Activated CD8-positive, alpha-beta memory T cell treated with anti-CD3 and anti-CD28 coated beads for 24 hours (primary cell): ENCODE data around the gene APP.
A peak's percentile ranks its signal among the peaks of the same experiment; 100 is the strongest.
"Not testable (repeated sequence)": the region's sequence is repeated elsewhere in the genome, so short reads cannot be mapped to it uniquely, and the experiment has no call there.

Experiments used
- DNase-seq: peaks from one replicate; pipeline ENCODE4 v3.0.0-alpha.2; 2020

The APP gene

DNA sequence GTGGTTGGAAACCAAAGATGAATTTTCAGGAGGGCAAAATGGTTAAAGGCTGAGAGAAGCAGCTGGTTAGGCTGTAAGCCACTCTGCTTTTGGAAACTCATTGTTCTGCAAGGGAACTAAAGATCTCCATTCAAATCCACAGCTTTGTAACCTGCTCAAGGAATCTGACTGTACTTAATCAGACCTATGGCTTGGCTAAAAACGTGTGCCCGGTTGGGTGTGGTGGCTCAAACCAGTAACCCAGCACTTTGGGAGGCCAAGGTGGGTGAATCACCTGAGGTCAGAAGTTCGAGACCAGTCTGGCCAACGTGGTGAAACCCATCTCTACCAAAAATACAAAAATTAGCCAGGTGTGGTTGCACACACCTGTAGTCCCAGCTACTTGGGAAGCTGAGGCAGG, 158.1 kb downstream of the APP start:
- not testable (repeated sequence) for DNase-seq

DNA sequence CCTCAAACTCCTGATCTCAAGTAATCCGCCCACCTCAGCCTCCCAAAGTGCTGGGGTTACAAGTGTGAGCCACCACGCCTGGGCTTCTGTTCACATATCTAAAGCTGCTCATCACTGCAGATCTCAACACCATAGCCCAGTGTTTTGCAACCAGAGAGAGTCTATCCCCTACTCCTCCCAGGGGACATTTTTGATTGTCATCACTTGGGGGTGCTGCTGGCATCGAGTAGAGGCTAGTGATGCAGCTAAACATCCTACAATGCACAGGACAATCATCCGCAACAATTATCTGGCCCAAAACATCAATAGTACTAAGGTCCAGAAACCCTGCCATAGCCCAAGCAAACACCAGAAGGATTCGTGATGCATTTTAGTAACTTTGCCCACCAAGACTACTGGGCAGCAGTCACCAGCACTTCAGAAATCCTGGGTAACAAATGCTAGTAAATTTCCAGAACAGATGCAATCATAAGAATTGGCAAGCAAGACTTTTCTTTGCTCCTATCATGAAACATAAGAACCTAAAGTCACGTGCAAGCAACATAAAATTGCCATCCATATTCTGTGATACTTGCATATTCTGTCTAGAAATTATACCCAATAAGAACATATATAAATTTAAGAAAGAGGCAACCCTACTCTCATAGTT, 159.2 kb downstream of the APP start:
- no peak for DNase-seq

DNA sequence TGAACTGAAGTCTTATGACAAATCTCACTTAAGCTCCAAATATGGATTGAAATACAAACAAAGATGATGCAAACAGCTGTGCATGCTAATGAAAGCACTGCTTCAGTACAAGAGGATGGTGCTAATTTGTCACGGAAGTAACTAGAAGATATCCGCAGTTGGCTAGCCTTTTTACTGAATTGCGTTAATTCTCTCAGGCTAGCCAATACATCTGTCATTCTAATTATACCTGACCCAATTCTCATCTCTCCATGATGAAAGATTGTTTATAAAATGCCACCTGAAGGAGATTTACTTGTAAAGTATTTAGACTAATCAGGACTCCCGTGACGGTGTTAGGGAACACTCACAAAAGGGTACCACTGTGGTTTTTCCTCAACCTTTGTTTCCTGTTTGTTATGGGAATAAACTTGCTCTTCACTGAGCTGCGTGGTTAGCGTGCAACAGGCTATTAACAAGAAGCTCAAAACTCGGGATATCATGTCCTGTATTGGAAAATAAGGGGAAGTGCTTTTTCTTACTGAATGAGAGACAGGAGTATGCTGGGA, 162.5 kb downstream of the APP start:
- no peak for DNase-seq

DNA sequence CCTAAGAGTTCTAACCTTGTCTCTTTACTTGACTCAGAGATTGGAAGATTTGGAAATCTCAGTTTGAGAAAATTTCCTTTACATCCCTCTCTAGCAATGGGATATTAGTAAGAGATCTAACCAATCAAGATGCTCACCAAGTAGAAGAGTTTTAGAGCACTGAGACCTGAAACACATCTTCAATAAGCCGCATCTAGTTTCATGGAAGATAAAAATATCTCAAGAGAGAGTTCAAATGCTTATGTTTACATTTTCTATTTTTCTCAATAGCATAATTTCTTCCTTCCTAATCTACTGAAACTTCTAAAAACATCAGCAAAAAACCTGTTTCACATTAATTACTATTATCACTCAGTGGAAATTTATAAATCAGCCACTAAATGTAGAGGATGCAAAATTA, 165.1 kb downstream of the APP start:
- DNase-seq: no peak

DNA sequence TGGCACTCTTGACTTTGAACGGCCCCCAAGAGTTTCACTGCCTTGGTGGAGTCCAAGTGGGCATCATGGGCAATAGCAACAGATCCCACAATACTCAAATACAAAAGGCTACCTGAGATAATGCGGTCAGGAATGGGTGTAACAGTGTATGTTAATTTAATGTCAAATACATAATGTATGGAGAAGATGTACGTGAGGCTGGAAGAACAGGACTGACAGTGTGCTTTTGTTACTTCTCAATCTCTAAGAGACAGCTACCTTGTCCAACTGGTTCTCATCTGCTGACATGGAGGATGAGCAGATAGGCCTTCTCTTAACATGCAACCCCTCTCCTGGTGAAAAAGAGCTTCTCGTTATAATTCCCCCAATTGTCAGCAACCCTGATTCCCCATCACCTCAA, 167.2 kb downstream of the APP start:
- no peak for DNase-seq

DNA sequence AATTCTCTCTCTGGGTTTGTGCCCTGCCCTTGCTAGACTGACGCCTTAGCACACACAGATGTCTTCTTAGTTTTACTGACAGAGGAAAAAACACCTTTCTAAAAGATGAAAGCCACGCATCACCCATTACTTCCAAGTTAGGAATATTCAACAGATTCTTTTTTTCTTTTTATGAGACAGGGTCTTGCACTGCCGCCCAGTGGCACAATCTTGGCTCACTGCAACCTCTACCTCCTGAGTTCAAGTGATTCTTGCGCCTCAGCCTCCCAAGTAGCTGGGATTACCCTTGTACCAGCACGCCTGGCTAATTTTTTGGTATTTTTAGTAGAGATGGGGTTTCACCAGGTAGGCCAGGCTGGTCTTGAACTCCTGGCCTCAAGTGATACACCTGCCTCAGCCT, 169.2 kb downstream of the APP start:
- no peak for DNase-seq

DNA sequence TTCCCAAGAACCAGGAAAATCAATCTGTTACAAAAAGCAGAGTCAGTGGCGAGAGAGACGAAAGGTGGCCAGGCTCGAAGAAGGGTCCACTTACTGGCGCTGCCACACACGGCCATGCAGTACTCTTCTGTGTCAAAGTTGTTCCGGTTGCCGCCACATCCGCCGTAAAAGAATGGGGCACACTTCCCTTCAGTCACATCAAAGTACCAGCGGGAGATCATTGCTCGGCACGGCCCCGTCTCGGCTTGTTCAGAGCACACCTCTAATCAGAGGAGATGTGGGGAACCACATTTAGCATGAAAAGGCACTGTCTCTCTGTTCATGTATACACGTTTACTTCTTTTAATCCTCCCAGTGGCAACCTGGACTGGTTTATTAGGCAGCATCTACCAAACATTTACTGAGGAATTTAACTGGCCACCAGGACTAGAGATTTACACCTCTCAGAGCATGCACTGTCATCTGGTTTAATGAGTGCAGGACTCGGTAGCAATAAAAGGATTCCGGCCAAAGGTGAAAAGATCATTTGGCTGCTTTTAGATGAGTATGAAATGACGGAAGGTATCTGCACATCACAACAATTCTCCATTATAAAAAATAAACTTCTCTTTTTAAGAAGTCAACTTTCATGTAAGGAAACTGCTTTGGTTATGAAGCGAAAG, 170.5 kb downstream of the APP start:
- DNase-seq: peak; percentile 59

DNA sequence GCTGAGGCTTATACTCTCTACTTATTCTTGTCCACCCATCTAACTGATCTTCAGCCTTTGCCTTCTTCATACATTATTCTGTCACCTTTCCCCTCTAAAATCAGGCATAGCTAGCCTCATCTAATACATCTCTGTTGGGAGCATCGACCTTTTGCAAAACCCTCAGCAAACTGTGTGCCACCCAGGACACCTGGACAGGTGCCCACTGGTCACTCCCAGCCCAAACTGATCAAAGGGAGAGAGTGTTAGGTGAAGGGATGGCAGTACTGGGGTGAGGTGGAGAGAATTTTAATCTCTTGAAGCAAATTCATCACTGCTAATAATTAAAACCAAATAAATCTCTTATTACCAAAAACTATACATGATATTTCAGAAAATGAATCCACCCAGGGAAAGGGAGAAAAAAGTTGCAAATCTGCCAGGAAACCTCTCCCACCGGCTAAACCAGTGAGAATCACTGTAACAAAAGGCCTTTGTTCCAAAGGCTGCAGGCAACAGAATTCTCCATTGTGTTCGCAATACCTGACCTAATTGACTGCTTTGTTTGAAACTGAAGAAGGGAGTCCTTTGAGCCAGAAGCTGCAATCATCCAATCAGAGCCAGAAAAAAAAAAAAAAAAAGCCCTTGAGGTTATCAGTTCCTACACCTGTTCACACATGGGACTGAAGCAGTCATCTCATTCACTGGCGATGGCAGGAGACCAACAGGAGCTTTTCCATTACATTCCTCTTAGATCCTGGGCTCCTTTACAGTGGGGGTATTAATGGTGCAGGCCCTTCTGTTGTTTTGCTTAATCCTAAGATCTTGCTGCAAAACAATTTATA, 172.6 kb downstream of the APP start:
- no peak for DNase-seq

DNA sequence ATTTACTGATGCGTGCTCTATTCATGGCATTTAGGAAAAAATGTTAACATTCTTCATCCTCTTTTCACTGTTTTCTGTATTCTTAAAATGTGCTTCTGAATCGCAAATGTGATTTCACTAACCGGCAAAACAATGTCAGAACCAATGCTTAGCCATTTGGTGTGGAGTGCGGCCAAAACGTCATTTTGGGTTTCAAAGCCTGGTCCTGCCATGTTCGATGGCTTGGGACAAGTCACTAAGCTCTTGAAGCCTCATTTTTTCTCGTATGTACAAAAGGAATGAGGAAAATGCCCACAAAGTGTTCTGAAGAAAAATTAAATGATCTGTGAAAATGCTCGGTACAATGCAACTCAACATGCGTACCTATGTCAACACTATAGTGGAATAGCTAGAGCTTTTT, 175.3 kb downstream of the APP start:
- no peak for DNase-seq

DNA sequence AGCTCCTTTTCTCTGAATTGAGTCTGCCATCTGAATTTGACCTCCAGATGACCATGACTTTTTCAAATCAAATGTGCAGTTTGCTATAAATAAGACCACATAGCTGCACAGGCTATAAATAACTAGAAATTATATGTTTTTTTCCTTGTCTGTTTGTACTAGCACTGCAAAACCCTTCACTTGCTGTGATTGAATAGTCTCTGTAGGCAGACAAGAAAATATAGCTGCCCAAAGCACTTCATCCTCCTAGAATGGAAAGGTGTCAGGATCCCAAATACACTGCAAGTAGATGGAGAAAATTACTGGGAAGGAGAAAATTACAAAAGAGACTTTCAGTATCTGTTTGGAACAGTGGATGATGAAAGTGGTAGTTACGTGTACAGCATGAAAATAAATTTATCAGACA, 175.8 kb downstream of the APP start:
- DNase-seq: no peak

DNA sequence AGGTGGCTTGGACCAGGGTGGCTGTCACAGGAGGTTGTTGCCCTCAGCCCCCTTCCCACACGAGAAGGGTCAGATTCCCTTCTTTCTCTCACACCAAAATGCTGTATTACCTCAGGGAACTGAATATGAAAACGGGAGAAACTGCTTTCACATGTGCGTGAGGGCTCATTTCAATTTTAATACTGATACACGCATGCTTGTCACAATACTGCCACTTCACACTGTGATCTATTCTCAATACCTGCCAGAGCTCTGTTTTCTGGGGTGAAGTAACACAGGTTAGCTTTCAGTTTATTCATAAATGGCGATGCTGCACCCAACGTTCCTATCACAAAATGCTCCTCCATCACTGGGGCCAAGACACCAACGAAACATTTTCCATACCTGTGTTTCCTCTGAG, 181.8 kb downstream of the APP start:
- DNase-seq: no peak

DNA sequence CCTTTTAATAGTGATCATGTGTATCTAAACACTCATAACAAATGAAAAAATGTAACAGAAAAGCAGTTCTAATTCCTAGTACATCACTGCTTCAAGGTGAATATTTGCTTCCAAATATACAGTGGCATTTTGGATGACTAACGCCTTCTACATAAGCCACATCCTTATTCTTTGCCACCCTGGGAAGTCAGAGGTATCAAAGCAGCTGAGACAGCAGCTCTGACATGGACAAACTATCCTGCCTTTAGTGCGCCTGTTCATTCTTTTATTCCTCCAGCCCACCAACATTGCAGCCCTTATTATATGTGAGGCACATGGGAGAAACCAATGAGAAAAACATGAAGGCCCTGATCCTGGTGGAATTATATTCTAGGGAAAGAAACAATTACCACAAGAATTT, 183.0 kb downstream of the APP start:
- DNase-seq: no peak

DNA sequence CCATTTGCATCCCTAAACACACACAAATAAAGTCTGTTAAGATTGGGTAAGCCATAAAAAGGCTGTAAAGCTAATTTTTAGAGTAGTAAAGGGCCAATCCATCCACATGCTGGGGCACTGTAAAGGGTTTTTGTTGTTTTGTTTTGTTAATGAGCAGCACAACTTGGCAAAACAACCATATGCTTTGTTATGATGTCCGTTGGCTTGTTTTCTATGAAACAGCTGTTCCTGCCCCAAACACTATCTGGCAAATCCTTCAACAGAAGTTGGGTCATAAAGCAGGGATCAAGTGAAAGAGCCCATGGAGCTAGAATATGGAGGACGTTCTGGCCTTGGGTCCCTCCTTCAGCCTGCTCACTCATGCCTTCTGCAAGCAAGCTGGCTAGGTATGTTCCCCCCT, 183.6 kb downstream of the APP start:
- DNase-seq: no peak

DNA sequence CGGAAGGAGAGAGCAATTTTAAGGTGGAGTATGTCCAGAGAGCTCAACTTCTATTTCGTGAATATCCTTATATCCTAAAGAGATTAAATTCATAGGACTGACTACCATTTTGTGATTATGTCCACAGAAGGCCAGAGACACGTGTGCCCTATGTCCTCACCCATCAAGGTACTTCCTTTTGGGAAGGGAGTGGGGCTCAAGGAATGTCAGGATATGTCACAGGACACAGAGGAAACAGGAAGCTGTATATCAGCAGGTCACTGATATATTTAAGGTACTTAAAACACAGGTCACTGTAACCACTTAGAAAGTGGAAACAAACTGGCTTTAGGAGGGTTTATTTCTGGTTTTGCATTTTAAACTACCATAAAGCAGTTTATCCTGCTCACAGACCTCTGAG, 184.6 kb downstream of the APP start:
- no peak for DNase-seq

DNA sequence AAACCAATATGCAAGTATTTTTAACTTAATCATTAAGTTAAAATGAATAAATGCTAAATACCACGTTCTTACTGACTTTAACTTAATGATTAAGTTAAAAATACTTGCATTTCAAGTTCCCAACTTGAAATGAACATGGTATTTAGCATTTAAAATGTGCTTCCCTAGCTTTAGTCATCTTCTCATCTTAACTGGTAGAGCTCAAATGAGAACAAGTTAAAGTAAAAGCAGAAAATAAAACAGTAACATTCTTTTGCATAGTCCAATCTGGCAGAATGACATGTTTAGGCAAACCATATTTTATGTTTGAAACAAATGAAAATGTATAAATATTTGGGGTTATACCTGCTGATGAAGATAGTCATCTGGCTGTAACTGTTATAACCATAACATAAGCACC, 186.0 kb downstream of the APP start:
- no peak for DNase-seq

DNA sequence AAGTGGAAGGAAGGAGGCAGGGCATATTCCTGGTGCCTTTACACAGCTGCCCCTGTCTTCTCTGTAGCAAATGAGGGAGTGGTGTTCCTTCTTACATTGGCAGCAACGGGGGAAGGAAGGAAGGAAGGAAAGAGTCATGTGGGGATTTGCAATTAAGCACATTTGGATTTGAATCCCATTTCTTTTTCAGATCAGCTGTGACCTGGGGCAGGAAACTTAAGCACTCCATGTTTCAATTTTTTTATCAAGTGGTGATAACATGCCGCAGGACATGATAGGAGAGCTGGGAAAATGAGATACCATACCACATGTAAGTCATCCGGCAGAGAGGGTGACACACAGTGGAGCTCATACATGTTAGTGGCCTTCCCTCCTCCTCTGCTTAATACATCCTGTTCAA, 186.8 kb downstream of the APP start:
- DNase-seq: no peak

DNA sequence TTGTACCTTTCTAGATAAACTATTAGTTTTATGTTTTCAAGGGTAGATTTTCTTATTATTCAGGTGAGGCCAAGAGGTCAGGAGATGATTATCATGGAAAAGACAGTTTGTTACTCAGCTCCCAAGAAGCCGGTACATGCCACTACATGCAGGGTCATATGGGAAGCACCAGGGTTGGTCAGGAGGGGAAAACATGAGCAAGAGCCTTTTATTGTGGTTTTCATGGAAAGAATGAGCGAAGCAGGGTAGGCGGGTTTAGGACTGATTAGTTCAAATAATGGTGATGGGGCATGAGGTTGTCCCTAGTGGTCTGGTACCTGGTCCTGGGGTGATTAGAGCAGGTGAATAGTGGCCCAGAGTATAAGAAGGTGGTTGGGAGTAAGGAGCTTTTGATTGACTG, 189.9 kb downstream of the APP start:
- DNase-seq: no peak

DNA sequence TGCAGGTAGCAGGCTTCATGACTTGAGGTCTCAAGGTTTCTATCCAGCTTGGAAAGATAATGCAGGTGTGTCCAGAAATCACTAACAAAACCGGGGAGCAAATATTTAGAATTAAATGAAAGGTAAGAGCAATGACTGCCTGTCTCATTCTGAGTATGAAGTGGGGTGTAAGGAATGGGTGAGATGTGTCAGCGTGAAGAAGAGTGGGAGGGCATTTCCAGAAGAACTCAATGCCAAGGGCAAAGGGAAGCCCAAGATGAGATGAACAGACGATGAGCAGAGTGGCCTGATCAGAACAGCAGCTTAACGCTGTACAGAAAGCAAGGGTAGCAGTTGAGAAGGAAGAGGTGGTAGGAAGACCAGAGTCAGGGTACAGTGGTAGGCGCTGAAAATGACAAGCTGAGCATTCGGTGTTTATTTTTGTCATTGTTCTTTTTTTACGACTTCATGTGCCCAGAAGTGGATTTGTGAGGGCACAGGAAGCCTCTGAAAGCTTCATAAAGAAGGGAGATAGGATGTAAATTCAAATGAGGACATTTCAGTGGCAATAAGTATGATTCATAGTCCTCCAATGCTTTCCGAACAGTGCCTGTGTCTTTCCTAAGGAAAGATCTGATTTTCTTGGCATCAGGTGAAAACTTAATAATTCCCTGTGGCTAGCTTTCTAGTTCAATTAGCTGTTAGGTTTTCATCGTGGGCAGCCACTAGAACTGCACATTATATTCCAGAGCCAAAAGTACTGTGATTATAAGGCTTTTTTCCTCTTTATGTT, 190.5 kb downstream of the APP start:
- DNase-seq: no peak

DNA sequence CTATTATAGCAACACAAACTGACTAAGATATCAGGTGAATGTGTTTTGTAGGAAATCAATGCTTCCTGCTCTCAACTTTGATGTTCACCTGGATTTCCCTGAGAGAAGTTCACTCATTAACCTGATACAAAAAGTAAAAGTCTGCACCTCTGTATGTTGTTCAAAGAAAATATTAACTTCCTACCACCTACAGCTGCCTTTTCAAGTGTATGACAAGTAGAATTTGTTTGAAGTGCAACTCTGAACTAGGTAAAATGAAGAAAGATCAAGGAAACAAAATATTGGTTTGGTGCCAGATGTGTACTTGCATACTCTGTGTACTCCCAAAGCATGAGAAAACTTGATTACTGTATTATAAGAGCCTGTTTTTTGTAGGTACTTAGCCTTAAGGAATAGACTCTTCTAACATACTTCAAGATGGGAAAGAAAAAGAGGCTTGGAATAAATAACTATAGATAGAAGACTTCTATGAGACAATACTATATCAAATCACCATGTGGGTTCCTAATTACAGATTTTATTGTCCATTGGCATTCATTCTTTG, 193.4 kb downstream of the APP start:
- DNase-seq: no peak

DNA sequence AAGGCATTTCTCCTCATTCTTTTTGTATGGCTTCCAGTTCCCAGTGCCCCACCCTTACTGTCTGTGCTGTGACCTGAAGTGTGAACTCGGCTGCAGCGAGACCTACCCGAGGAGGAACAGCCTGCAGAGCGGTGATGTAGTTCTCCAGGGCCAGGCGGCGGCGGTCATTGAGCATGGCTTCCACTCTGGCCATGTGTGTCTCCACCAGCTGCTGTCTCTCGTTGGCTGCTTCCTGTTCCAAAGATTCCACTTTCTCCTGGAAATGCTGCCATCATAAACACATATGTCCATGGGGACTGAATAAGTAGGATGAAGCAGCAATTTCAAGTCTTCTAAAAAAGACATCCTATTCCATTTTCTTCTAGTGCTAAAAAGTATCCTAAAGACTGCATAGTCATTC, 195.6 kb downstream of the APP start:
- DNase-seq: no peak

DNA sequence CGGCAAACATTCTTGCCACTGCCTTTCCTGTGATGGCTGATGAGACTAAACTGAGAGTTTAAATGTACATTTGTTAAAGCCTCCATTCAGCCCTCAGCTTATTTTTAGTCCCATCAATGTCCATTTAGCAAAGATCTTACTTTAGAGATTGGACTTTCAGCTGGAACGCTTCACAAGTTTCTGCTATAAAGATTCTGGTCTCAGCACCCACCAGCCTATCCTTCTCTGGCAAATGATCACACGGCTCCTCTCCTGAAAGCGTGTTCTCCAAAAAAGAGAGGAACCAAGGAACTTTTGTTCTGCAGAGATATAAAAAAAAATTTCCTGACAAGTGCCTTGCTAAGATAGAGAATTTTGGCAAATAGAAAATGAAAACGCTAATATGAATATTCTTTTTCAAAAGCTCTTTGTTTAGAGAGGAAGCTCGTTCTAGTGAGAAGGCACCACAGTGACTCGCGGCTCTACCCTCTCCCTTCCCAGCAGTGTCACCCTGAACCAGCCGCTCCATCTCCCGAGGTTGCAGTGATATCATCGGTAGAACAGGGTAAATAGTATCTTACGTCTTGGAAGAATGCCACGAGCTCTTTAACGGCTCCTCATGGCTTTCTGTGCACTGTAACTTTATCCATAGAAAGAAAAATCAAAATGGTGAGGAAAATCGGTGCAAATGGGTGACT, 200.2 kb downstream of the APP start:
- DNase-seq: no peak

DNA sequence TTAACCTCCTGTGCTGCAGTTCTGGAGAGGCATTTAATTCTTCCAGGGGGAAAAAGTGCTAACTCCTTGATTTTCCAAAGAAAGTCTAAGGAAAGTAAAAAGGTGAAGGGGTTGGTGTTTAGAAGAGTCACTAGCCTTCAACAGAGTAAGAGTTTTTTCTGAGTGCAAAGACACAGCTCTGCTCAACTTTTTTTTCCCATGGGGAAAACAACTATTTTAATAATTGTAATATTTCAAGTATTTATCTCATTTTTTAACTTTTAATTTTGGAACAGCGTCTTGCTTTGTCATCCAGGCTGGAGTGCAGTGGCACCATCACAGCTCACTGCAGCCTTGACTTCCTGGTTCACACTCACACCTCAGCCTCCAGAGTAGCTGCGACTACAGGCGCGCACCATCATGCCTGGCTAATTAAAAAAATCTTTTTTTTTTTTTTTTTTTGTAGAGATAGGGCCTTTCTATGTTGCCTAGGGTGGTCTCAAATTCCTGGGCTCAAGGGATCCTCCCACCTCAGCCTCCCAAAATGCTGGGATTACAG, 202.6 kb downstream of the APP start:
- no peak for DNase-seq
